ENCODE measurements around the gene RPS6KA5. TPM values are rescaled to one million over a fixed set of nuclear protein-coding genes. Genes with fewer than 3 reads are reported as not detected.
"Not testable (repeated sequence)": the region's sequence is repeated elsewhere in the genome, so short reads cannot be mapped to it uniquely, and the experiment has no call there.

Gene RPS6KA5
- total RNA-seq, 1 experiment from 2014 or later, result 8.6 TPM

DNA sequence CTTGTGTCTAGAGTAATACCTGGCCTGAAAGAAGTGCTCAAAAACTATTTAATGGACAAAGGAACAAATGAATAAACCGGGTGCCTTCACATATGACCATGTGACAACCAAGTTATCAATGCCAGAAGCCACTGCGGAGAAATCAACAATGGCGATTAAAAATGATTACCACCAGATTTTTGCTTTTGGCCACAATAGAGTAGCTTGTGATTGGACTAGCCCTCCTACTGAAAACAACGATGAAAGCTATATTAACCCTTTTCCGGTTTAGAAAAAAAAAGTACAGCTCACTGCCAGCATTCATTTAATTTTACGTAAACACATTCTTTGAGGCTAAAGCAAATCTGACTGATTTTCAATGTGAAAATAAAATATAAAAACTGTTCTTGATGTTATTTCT is 202.6 kb downstream of the RPS6KA5 start:
- Histone ChIP-seq H3K9me2 (replicated peaks; ENCODE audit: low read length) (no peaks in the 10 kb centered on the region), H3K4me1 (ENCODE audit: insufficient read depth, low read length) (no peaks in the 10 kb centered on the region), H3K79me2 (ENCODE audit: low read length) (no peaks in the 10 kb centered on the region), H3K36me3 (ENCODE audit: low read depth, low read length) (no peaks in the 10 kb centered on the region), H4K20me1 (ENCODE audit: low read length) (no peaks in the 10 kb centered on the region), H3K4me2 (ENCODE audit: low read length) (no peak overlapping the region), H3K4me3 (ENCODE audit: low read length) (no peak overlapping the region), H3F3A (ENCODE audit: low read length, unreplicated experiment) (no peaks in the 10 kb centered on the region), H3K9ac (ENCODE audit: low read length) (no peak overlapping the region), H3K27ac (ENCODE audit: low read length) (no peak overlapping the region), H3K9me3 (ENCODE audit: low read length) (no peaks in the 10 kb centered on the region), H2AFZ (ENCODE audit: low read length) (no peak overlapping the region), H3K27me3 (ENCODE audit: low read length) (no peaks in the 10 kb centered on the region)
- ATAC-seq (no peak), DNase-seq (no peak)
- BruUV-seq (replicated peaks), result no TSS peak
- CTCF ChIA-PET, result no interaction called here
- intact Hi-C loops (cut with micrococcal nuclease), result no loop called here
- POLR2A ChIA-PET (ENCODE audit: unreplicated experiment), result interaction anchor here (0.6 kb wide), 2 partner anchors 11 to 154 kb away, joined by 3 read pairs; no protein-coding TSS in a partner anchor
- TF ChIP-seq EZH2phosphoT487 (IDR thresholded peaks at IDR 0.05; ENCODE audit: borderline replicate concordance, low read length) (no peak), EZH2 (IDR thresholded peaks at IDR 0.05; ENCODE audit: low read length, unreplicated experiment) (no peak)
- TF ChIP-seq, protein P1, sequence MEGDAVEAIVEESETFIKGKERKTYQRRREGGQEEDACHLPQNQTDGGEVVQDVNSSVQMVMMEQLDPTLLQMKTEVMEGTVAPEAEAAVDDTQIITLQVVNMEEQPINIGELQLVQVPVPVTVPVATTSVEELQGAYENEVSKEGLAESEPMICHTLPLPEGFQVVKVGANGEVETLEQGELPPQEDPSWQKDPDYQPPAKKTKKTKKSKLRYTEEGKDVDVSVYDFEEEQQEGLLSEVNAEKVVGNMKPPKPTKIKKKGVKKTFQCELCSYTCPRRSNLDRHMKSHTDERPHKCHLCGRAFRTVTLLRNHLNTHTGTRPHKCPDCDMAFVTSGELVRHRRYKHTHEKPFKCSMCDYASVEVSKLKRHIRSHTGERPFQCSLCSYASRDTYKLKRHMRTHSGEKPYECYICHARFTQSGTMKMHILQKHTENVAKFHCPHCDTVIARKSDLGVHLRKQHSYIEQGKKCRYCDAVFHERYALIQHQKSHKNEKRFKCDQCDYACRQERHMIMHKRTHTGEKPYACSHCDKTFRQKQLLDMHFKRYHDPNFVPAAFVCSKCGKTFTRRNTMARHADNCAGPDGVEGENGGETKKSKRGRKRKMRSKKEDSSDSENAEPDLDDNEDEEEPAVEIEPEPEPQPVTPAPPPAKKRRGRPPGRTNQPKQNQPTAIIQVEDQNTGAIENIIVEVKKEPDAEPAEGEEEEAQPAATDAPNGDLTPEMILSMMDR (conservative IDR thresholded peaks at IDR 0.05; ENCODE audit: low read depth, low read length), result no peak

- H2AFZ ChIP-seq (ENCODE audit: low read length); CTCF ChIA-PET; H3K4me1 ChIP-seq (ENCODE audit: insufficient read depth, low read length); H3F3A ChIP-seq (ENCODE audit: low read length, unreplicated experiment); H4K20me1 ChIP-seq (ENCODE audit: low read length); H3K36me3 ChIP-seq (ENCODE audit: low read depth, low read length); DNase-seq; ATAC-seq; intact Hi-C loops (cut with micrococcal nuclease); H3K9me3 ChIP-seq (ENCODE audit: low read length); H3K4me3 ChIP-seq (ENCODE audit: low read length); H3K27me3 ChIP-seq (ENCODE audit: low read length); BruUV-seq (replicated peaks); POLR2A ChIA-PET (ENCODE audit: unreplicated experiment); H3K27ac ChIP-seq (ENCODE audit: low read length); H3K79me2 ChIP-seq (ENCODE audit: low read length); H3K9me2 ChIP-seq (replicated peaks; ENCODE audit: low read length); H3K9ac ChIP-seq (ENCODE audit: low read length); H3K4me2 ChIP-seq (ENCODE audit: low read length): not testable (repeated sequence)
These were observed 204.3 kb downstream of the RPS6KA5 start for GRCh38 chr14:90856115-90856514.

DNA sequence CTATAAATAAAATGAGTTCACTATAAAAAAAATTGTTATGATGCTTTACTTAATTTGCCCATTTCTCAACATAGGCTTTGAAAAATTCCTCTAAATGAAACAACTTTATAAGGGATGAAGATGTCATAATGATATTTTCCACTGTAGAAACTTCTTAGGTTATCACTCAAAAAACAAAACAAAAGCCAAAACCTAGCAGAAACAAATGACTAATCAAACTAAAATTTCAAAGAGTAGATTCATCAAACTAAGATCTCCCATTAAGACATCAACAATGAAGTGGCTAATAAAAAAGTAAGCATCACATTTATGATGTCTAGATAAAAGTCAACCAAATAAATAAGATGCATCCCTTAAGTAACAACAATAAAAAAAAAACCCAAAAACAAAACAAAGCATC is 207.3 kb downstream of the RPS6KA5 start:
- H4K20me1 ChIP-seq (ENCODE audit: low read length), result no peaks in the 10 kb centered on the region
- H3K79me2 ChIP-seq (ENCODE audit: low read length), result no peaks in the 10 kb centered on the region
- H3K36me3 ChIP-seq (ENCODE audit: low read depth, low read length), result no peaks in the 10 kb centered on the region
- H3K9me3 ChIP-seq (ENCODE audit: low read length), result no peaks in the 10 kb centered on the region
- peaks cover 7% of the 10 kb centered on the region for H3K4me1 ChIP-seq (ENCODE audit: insufficient read depth, low read length)
- intact Hi-C loops (cut with micrococcal nuclease), result no loop called here
- H3K9me2 ChIP-seq (replicated peaks; ENCODE audit: low read length), result no peaks in the 10 kb centered on the region
- no peak overlapping the region for H3K9ac ChIP-seq (ENCODE audit: low read length)
- ChIA-PET CTCF (no interaction called here), POLR2A (ENCODE audit: unreplicated experiment) (no interaction called here)
- H3K4me3 ChIP-seq (ENCODE audit: low read length), result no peak overlapping the region
- H3K27me3 ChIP-seq (ENCODE audit: low read length), result no peaks in the 10 kb centered on the region
- H3K4me2 ChIP-seq (ENCODE audit: low read length), result no peak overlapping the region
- TF ChIP-seq EZH2 (IDR thresholded peaks at IDR 0.05; ENCODE audit: low read length, unreplicated experiment) (no peak), EZH2phosphoT487 (IDR thresholded peaks at IDR 0.05; ENCODE audit: borderline replicate concordance, low read length) (no peak)
- TF ChIP-seq, protein P1 (conservative IDR thresholded peaks at IDR 0.05; ENCODE audit: low read depth, low read length), result no peak
- BruUV-seq (replicated peaks), result no TSS peak
- ATAC-seq (no peak), DNase-seq (no peak)
- H3F3A ChIP-seq (ENCODE audit: low read length, unreplicated experiment), result no peaks in the 10 kb centered on the region
- no peak overlapping the region for H3K27ac ChIP-seq (ENCODE audit: low read length)
- no peak overlapping the region for H2AFZ ChIP-seq (ENCODE audit: low read length)

All from PC-3 (cell line).